AG04450 (cell line): Measurements from ENCODE around the gene NFASC. TPM values are rescaled to one million over a fixed set of nuclear protein-coding genes. Genes with fewer than 3 reads are reported as not detected.

ENCODE experiments used
- CTCF ChIA-PET: fragments of 300-600, 350-600 bp; formaldehyde crosslinking; extraction: SDS; loops from one replicate; lab custom pipeline; 2022; ENCODE audit warnings: antibody characterized with exemption, inconsistent platforms; lab: Charles Lee
- POLR2A ChIA-PET: fragments of 350-600 bp; formaldehyde crosslinking; extraction: SDS; loops from one replicate; lab custom pipeline; 2021; ENCODE audit warnings: antibody characterized with exemption, inconsistent platforms; lab: Yijun Ruan, JAX
- DNase-seq: peaks from one replicate; pipeline ENCODE4 v3.0.0-alpha.2; 2011; ENCODE audit warnings: low read depth, low spot score
- H3K27ac ChIP-seq: one replicate; pipeline ENCODE4 v1.5.1; 2012; ENCODE audit warnings: low read depth, low read length, control low read depth
- H3K27me3 ChIP-seq: one replicate; pipeline ENCODE4 v1.6.0; 2012; ENCODE audit warnings: low read length; ENCODE audit not compliant: control insufficient read depth, insufficient read depth
- H3K4me3 ChIP-seq: 2 replicates; pipeline ENCODE4 v1.5.1; 2011; ENCODE audit warnings: mild to moderate bottlenecking, low read depth, low read length, control low read depth
- H3K9me3 ChIP-seq: 2 replicates; pipeline ENCODE4 v1.5.1; 2012; ENCODE audit warnings: low read length; ENCODE audit not compliant: control insufficient read depth, insufficient read depth
- CTCF ChIP-seq: IDR thresholded peaks from 2 replicates; pipeline ENCODE4 v1.5.1; 2011; ENCODE audit warnings: low read depth, low read length, control low read depth, inconsistent platforms
- polyA plus RNA-seq: library from polyadenylated mRNA; depleted of rRNA; stranded (reverse); fragments of >200 nt; gene quantifications from 2 replicates; pipeline ENCODE4 v1.2.3, GENCODE V29; 2011

The NFASC gene
- polyA plus RNA-seq, 1 experiment, result 1.8 TPM

GRCh38 chr1:205030896-205031295, 160.2 kb downstream of the NFASC start:
- ChIA-PET CTCF (interaction anchor here (0.7 to 5.4 kb wide), 3 partner anchors 31 to 199 kb away, joined by 7 to 23 read pairs (median 9); no protein-coding TSS in a partner anchor), POLR2A (no interaction called here)
- Histone ChIP-seq H3K9me3 (no peaks in the 10 kb centered on the region), H3K4me3 (no peak overlapping the region), H3K27ac (no peak overlapping the region), H3K27me3 (peaks cover 28% of the 10 kb centered on the region)
- no peak for TF ChIP-seq CTCF
- DNase-seq, result no peak

- H3K27ac ChIP-seq, result no peak overlapping the region
- CTCF ChIA-PET, result interaction anchor here (5.4 kb wide), 1 partner anchor 29 kb away, joined by 23 read pairs; no protein-coding TSS in a partner anchor
- DNase-seq, result no peak
- H3K9me3 ChIP-seq, result no peaks in the 10 kb centered on the region
- POLR2A ChIA-PET, result no interaction called here
- peaks cover 23% of the 10 kb centered on the region for H3K27me3 ChIP-seq
- H3K4me3 ChIP-seq, result no peak overlapping the region
- TF ChIP-seq CTCF, result no peak
Measured at GRCh38 chr1:205032508-205032907, 161.8 kb downstream of the NFASC start.

- CTCF ChIA-PET, result interaction anchor here (0.8 to 5.6 kb wide), 2 partner anchors 24 to 62 kb away, joined by 3 to 27 read pairs; no protein-coding TSS in a partner anchor
- H3K27me3 ChIP-seq, result peaks cover 24% of the 10 kb centered on the region
- H3K27ac ChIP-seq, result no peak overlapping the region
- no peaks in the 10 kb centered on the region for H3K9me3 ChIP-seq
- TF ChIP-seq CTCF, result no peak
- no peak overlapping the region for H3K4me3 ChIP-seq
- POLR2A ChIA-PET, result no interaction called here
- no peak for DNase-seq
Measured at GRCh38 chr1:205037539-205037938, 166.9 kb downstream of the NFASC start.

- ChIA-PET CTCF (interaction anchor here (0.8 to 5.6 kb wide), 2 partner anchors 24 to 63 kb away, joined by 3 to 27 read pairs; no protein-coding TSS in a partner anchor), POLR2A (no interaction called here)
- H3K27me3 ChIP-seq, result peaks cover 28% of the 10 kb centered on the region
- no peak overlapping the region for H3K4me3 ChIP-seq
- no peak for TF ChIP-seq CTCF
- no peak overlapping the region for H3K27ac ChIP-seq
- H3K9me3 ChIP-seq, result no peaks in the 10 kb centered on the region
- no peak for DNase-seq
Measured at GRCh38 chr1:205038132-205038786, 167.6 kb downstream of the NFASC start.

GRCh38 chr1:205041001-205041715, 170.5 kb downstream of the NFASC start:
- TF ChIP-seq CTCF, result no peak
- ChIA-PET POLR2A (no interaction called here), CTCF (interaction anchor here (5.6 kb wide), 1 partner anchor 21 kb away, joined by 27 read pairs; no protein-coding TSS in a partner anchor)
- H3K4me3 ChIP-seq, result no peak overlapping the region
- no peaks in the 10 kb centered on the region for H3K9me3 ChIP-seq
- DNase-seq, result no peak
- H3K27me3 ChIP-seq, result peaks cover 49% of the 10 kb centered on the region
- H3K27ac ChIP-seq, result no peak overlapping the region
